Peyer's patch (tissue), 4 donors: ENCODE results near the gene CALU. TPM values are rescaled to one million over a fixed set of nuclear protein-coding genes. Genes with fewer than 3 reads are reported as not detected.

ENCODE experiments used
- DNase-seq, 3 donors: peaks; one replicate each; pipeline ENCODE4 v3.0.0-alpha.2; 2017 to 2019
- H3K27ac ChIP-seq, 4 donors: fragments of 200-600 bp; sonication (generic); one replicate each; pipeline ENCODE4 v1.5.1; 2016 to 2019
- H3K27me3 ChIP-seq, 2 donors: fragments of 200-600 bp; sonication (generic); one replicate each; pipeline ENCODE4 v1.5.1; 2019
- H3K36me3 ChIP-seq, 3 donors: fragments of 200-600 bp; sonication (generic); one replicate each; pipeline ENCODE4 v1.5.1; 2016 to 2019
- H3K4me1 ChIP-seq, 4 donors: fragments of 200-600 bp; sonication (generic); one replicate each; pipeline ENCODE4 v1.5.1; 2016 to 2019
- H3K4me3 ChIP-seq, 4 donors: fragments of 200-600 bp; sonication (generic); 1 replicate in 3 of 4; 2 replicates in 1 of 4; pipeline ENCODE4 v1.5.1; 2016 to 2019; ENCODE audit warnings: mild to moderate bottlenecking in 1 of 4
- H3K9me3 ChIP-seq, 4 donors: fragments of 200-600 bp; sonication (generic); one replicate each; pipeline ENCODE4 v1.5.1; 2016 to 2019; ENCODE audit warnings: mild to moderate bottlenecking in 1 of 4
- CTCF ChIP-seq, 6 experiments: fragments of 450-650 bp in 4 of 6; fragments of 200-600 bp in 2 of 6; sonication (generic) in 1 of 6; IDR thresholded peaks; one replicate each; pipeline ENCODE4 v1.5.1; 2017 to 2019; ENCODE audit warnings: antibody characterized with exemption in 6 of 6, mild to moderate bottlenecking in 3 of 6, moderate library complexity in 1 of 6
- POLR2A ChIP-seq, 2 donors: fragments of 450-650 bp; IDR thresholded peaks; one replicate each; pipeline ENCODE4 v1.5.1; 2017; ENCODE audit warnings: antibody characterized with exemption in 2 of 2, mild to moderate bottlenecking in 2 of 2, moderate library complexity in 2 of 2
- total RNA-seq, 4 donors: library from RNA; depleted of rRNA; stranded (reverse); fragments of >200 nt; gene quantifications; one replicate each; pipeline ENCODE4 v1.1.0, GENCODE V29; 2016

CALU gene
- total RNA-seq, 4 donors from 2014 or later = 21.6 to 42.1 (median 27.6) TPM

- DNase-seq = no peak
- Histone ChIP-seq H3K27ac (no peak overlapping the region), H3K27me3 (no peaks in the 10 kb centered on the region), H3K36me3 (peaks cover 0 to 5% (median 0%) of the 10 kb centered on the region in 3 donors), H3K4me3 (no peak overlapping the region), H3K4me1 (no peaks in the 10 kb centered on the region), H3K9me3 (no peaks in the 10 kb centered on the region)
- TF ChIP-seq POLR2A (IDR thresholded peaks at IDR 0.05) = no peak
- no peak for TF ChIP-seq CTCF (IDR thresholded peaks at IDR 0.05)
Observed at GRCh38 chr7:128809363-128809762, 70.2 kb downstream of the CALU start.

GRCh38 chr7:128810473-128810872 is 71.3 kb downstream of the CALU start:
- Histone ChIP-seq H3K36me3 (peaks cover 0 to 2% (median 0%) of the 10 kb centered on the region in 3 donors), H3K27me3 (no peaks in the 10 kb centered on the region), H3K27ac (no peak overlapping the region), H3K4me3 (no peak overlapping the region), H3K9me3 (no peaks in the 10 kb centered on the region), H3K4me1 (no peaks in the 10 kb centered on the region)
- no peak for TF ChIP-seq POLR2A (IDR thresholded peaks at IDR 0.05)
- no peak for TF ChIP-seq CTCF (IDR thresholded peaks at IDR 0.05)
- DNase-seq = no peak

- Histone ChIP-seq H3K36me3 (no peaks in the 10 kb centered on the region), H3K27ac (no peak overlapping the region), H3K4me1 (no peaks in the 10 kb centered on the region), H3K27me3 (no peaks in the 10 kb centered on the region), H3K4me3 (no peak overlapping the region), H3K9me3 (no peaks in the 10 kb centered on the region)
- no peak for DNase-seq
- TF ChIP-seq POLR2A (IDR thresholded peaks at IDR 0.05) (no peak), CTCF (IDR thresholded peaks at IDR 0.05) (no peak)
Observed at GRCh38 chr7:128810997-128811396, 71.8 kb downstream of the CALU start.

GRCh38 chr7:128811631-128812430 is 72.7 kb downstream of the CALU start:
- Histone ChIP-seq H3K4me1 (no peaks in the 10 kb centered on the region), H3K4me3 (no peak overlapping the region), H3K27me3 (no peaks in the 10 kb centered on the region), H3K27ac (no peak overlapping the region), H3K9me3 (no peaks in the 10 kb centered on the region), H3K36me3 (no peaks in the 10 kb centered on the region)
- DNase-seq = no peak
- TF ChIP-seq POLR2A (IDR thresholded peaks at IDR 0.05) = no peak
- no peak for TF ChIP-seq CTCF (IDR thresholded peaks at IDR 0.05)

- Histone ChIP-seq H3K9me3 (no peaks in the 10 kb centered on the region), H3K4me1 (no peaks in the 10 kb centered on the region), H3K4me3 (no peak overlapping the region), H3K27me3 (no peaks in the 10 kb centered on the region), H3K27ac (no peak overlapping the region), H3K36me3 (no peaks in the 10 kb centered on the region)
- TF ChIP-seq POLR2A (IDR thresholded peaks at IDR 0.05) (no peak), CTCF (IDR thresholded peaks at IDR 0.05) (no peak)
- DNase-seq = no peak
Observed at GRCh38 chr7:128812514-128813168, 73.5 kb downstream of the CALU start.
